Immature natural killer cell (primary cell): ENCODE data around the gene LRRFIP2. TPM values are rescaled to one million over a fixed set of nuclear protein-coding genes. Genes with fewer than 3 reads are reported as not detected.

ENCODE experiments used
- DNase-seq, 3 donors: peaks; one replicate each; pipeline ENCODE4 v3.0.0; 2022; ENCODE audit warnings: mixed read lengths in 1 of 3
- H3K27ac Mint-ChIP-seq, 6 donors: one replicate each; pipeline ENCODE4 v1.8.0; 2020; ENCODE audit warnings: mixed read lengths in 6 of 6, mild to moderate bottlenecking in 5 of 6, inconsistent platforms in 4 of 6, moderate library complexity in 3 of 6
- H3K27me3 Mint-ChIP-seq, 3 donors: one replicate each; pipeline ENCODE4 v1.8.0; 2020 to 2021; ENCODE audit warnings: low read depth in 3 of 3, mild to moderate bottlenecking in 3 of 3, mixed read lengths in 3 of 3, moderate library complexity in 3 of 3, inconsistent platforms in 1 of 3
- H3K36me3 Mint-ChIP-seq, 3 donors: one replicate each; pipeline ENCODE4 v1.8.0; 2020; ENCODE audit warnings: mixed read lengths in 3 of 3, inconsistent platforms in 2 of 3, mild to moderate bottlenecking in 2 of 3
- H3K4me1 Mint-ChIP-seq, 2 donors: one replicate each; pipeline ENCODE4 v1.8.0; 2020; ENCODE audit warnings: inconsistent platforms in 2 of 2, mild to moderate bottlenecking in 2 of 2, mixed read lengths in 2 of 2, moderate library complexity in 1 of 2
- H3K4me3 Mint-ChIP-seq, 5 donors: one replicate each; pipeline ENCODE4 v1.8.0; 2020; ENCODE audit warnings: mild to moderate bottlenecking in 5 of 5, mixed read lengths in 5 of 5, inconsistent platforms in 3 of 5, moderate library complexity in 3 of 5
- H3K9me3 Mint-ChIP-seq, 6 donors: one replicate each; pipeline ENCODE4 v1.8.0; 2020; ENCODE audit warnings: mild to moderate bottlenecking in 6 of 6, mixed read lengths in 6 of 6, inconsistent platforms in 4 of 6, moderate library complexity in 3 of 6
- polyA plus RNA-seq, 3 donors: library from polyadenylated mRNA; unstranded; fragments of 300-500 nt; fragmentation: Illumina TruSeq; gene quantifications; one replicate each; pipeline ENCODE4 v1.2.3, GENCODE V29; 2021

The LRRFIP2 gene
- polyA plus RNA-seq, 3 donors from 2014 or later = 7.9 to 26.4 (median 14.3) TPM

DNA sequence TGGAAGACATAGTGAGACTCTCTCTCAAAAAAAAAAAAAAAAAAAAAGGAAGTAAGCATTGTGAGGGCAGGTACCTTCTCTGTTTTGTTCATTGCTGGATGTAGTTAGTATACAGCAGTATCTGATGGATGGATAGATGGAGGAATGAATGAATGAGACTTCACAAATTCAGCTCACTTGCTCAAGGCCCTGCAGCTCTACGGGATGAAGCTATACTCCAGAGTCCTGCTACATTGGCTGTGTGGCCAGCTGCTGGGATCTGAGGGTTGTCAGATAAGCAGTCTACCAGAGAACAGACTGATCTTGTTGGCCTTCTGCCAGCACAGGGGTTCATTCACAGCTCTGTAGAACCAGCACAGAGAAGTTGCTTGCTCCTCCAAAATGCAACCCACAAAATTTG, 146.1 kb downstream of the LRRFIP2 start:
- peaks cover 0 to 1% (median 0%) of the 10 kb centered on the region in 3 donors for H3K27me3 Mint-ChIP-seq
- no peaks in the 10 kb centered on the region for H3K9me3 Mint-ChIP-seq
- H3K36me3 Mint-ChIP-seq = peaks cover 12 to 52% (median 18%) of the 10 kb centered on the region in 3 donors
- no peak overlapping the region for H3K4me3 Mint-ChIP-seq
- H3K27ac Mint-ChIP-seq = no peak overlapping the region
- H3K4me1 Mint-ChIP-seq = no peaks in the 10 kb centered on the region
- no peak for DNase-seq

DNA sequence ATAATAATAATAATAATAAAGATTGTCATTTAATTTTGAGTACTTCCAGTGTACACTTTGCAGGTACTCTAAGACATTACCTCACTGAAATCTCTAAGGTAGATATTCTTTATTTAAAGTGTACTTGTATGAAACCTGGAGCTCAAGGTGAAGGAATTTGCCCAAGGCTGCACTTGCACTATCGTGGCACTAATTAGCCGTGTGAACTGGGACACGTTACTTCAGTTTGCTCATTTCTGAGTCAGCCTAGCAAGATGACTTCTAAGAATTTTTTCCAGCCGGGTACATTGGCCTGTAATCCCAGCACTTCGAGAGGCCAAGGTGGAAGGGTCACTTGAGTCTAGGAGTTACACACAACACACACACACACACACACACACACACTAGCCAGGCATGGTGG, 147.5 kb downstream of the LRRFIP2 start:
- H3K4me3 Mint-ChIP-seq = no peak overlapping the region
- no peaks in the 10 kb centered on the region for H3K9me3 Mint-ChIP-seq
- no peaks in the 10 kb centered on the region for H3K4me1 Mint-ChIP-seq
- peaks cover 0 to under 1% (median 0%) of the 10 kb centered on the region in 3 donors for H3K27me3 Mint-ChIP-seq
- DNase-seq = no peak
- peaks cover 16 to 54% (median 20%) of the 10 kb centered on the region in 3 donors for H3K36me3 Mint-ChIP-seq
- no peak overlapping the region for H3K27ac Mint-ChIP-seq

DNA sequence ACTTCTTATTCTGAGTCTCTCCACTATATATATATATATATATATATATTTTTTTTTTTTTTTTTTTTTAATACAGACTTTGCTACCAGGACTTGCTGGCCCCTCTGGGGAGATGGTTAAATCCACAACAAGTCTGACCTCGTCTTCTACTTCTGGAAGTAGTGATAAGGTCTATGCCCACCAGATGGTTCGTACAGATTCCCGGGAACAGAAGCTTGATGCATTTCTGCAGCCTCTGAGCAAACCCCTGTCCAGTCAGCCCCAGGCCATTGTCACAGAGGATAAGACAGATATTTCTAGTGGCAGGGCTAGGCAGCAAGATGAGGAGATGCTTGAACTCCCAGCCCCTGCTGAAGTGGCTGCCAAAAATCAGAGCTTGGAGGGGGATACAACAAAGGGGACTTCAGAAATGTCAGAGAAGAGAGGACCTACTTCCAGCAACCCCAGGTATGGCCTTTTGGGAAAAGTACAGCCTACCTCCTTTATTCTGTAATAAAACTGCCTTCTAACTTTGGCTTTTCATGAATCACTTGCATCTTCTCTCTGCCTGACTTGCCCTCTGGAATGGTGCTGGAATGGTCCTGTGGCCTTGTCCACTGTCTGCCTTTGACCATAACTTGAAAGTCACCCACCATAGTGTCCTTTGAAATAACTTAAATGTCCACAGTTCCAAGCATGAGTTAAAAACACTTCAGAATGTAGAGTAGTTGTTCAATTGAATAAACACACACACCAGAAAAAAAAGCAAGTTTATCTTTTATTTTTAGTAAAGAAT, 148.6 kb downstream of the LRRFIP2 start:
- no peak overlapping the region for H3K27ac Mint-ChIP-seq
- no peak for DNase-seq
- H3K4me3 Mint-ChIP-seq = no peak overlapping the region
- H3K36me3 Mint-ChIP-seq = peaks cover 20 to 53% (median 25%) of the 10 kb centered on the region in 3 donors
- H3K4me1 Mint-ChIP-seq = no peaks in the 10 kb centered on the region
- no peaks in the 10 kb centered on the region for H3K27me3 Mint-ChIP-seq
- H3K9me3 Mint-ChIP-seq = no peaks in the 10 kb centered on the region

DNA sequence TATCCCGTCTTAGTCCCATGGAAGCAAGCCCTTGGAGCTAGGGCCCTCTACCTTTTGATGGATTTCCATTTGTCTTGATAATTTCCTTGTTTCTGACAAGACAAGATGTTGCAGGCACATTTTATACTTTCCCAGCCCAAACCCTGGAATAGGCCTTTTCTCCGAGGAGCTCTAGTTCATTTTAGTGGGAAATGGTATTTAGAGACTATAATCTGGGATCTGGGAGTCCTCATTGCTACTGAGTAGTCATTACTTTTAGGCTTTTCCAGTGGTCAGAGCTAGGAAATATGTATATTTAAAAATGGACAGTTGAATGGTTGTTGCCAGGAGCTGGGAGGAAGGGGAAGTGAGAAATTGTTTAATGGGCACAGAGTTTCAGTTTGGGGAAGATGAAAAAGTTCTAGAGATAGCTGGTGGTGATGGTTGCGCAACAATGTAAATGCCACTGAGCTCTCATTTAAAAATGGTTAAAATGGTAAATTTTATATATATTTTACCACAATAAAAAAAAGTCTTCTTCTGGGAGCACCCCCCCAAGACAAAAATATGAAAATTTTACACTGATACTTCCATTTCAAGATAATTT, 149.5 kb downstream of the LRRFIP2 start:
- no peak for DNase-seq
- Mint-ChIP-seq H3K9me3 (no peaks in the 10 kb centered on the region), H3K4me1 (no peaks in the 10 kb centered on the region), H3K4me3 (no peak overlapping the region), H3K36me3 (peaks cover 20 to 59% (median 31%) of the 10 kb centered on the region in 3 donors), H3K27me3 (no peaks in the 10 kb centered on the region), H3K27ac (peak overlapping the region in 2 of 6 donors; percentile 23 to 58)

DNA sequence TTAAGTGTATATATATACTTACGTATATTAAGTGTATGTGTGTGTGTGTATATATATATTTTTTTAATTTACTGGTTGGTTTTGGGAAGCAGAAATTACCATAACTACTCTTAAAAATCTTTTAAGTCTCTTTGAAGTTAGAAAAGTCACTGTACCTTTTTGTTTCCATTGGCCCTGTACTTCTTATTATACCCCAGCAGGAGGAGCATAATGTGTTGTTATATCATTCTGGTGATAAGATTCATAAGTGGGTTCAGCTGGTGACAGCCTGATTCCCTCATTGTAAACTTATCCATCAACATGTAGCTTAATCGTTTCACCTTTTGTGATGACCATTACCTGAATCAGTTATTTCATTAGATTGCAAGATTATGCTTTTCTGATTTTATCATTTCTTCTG, 150.3 kb downstream of the LRRFIP2 start:
- Mint-ChIP-seq H3K27ac (no peak overlapping the region), H3K27me3 (no peaks in the 10 kb centered on the region), H3K4me1 (no peaks in the 10 kb centered on the region), H3K9me3 (no peaks in the 10 kb centered on the region), H3K36me3 (peaks cover 20 to 65% (median 36%) of the 10 kb centered on the region in 3 donors), H3K4me3 (no peak overlapping the region)
- DNase-seq = peak in 2 of 3 donors; percentile 13 to 14

DNA sequence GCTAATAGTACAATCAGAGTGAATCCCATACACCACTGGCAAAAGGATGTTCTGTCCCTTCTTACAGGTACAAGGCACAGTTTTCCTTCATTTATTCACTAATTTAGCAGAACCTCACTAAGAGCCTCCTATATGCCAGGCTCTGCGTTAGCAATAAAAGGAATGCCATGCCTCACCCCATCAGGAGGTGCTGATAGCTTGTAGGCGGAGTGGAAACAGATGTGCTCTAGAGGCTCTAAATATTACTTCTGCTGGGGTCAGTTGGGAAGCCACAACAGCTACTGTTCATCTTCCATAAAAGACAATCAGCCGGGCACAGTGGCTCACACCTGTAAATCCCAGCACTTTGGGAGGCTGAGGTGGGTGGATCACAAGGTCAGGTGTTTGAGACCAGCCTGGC, 156.7 kb downstream of the LRRFIP2 start:
- no peaks in the 10 kb centered on the region for H3K4me1 Mint-ChIP-seq
- H3K27me3 Mint-ChIP-seq = no peaks in the 10 kb centered on the region
- H3K27ac Mint-ChIP-seq = peak overlapping the region in 1 of 6 donors; percentile 45
- DNase-seq = no peak
- no peak overlapping the region for H3K4me3 Mint-ChIP-seq
- peaks cover 24 to 74% (median 40%) of the 10 kb centered on the region in 3 donors for H3K36me3 Mint-ChIP-seq
- H3K9me3 Mint-ChIP-seq = no peaks in the 10 kb centered on the region

DNA sequence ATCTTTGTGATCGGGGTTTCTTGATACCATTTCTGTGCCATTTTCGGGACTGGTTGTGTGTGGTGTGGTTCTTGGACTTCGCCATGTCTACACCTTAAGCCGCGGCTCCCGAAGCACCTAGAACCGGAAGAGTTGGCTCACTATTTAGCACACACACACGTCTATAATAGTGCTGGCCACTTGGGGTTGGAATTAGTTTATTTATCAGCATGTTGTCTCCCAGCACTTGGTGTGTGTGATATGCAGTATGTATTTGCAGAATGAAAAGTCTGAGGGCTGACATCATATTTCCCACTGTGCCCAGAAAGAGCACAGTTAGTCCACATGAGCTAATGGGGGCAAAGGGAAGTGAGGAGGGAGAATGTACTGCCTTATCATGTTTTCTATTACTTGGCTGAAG, 157.5 kb downstream of the LRRFIP2 start:
- DNase-seq = no peak
- no peak overlapping the region for H3K27ac Mint-ChIP-seq
- H3K36me3 Mint-ChIP-seq = peaks cover 24 to 75% (median 41%) of the 10 kb centered on the region in 3 donors
- no peak overlapping the region for H3K4me3 Mint-ChIP-seq
- H3K9me3 Mint-ChIP-seq = no peaks in the 10 kb centered on the region
- H3K4me1 Mint-ChIP-seq = no peaks in the 10 kb centered on the region
- no peaks in the 10 kb centered on the region for H3K27me3 Mint-ChIP-seq

DNA sequence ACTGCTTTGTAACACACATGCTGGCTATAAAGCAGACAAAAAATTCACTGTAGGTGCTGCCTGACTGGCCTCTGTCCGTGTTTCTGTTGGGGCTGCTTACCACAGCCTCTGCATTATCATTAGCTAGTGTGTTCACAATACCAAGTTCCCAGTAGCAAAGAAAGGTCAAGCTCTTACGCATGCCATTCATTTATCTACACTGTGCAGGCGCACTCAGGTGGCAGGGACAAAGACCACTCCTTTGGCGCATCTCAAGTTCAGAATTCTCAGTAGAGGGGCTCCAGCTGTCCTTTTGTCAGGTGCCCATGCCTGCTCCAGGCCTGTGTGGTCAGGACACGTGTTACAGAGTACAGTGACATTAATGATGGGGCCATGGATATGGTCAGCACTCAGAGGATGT, 158.7 kb downstream of the LRRFIP2 start:
- H3K4me1 Mint-ChIP-seq = no peaks in the 10 kb centered on the region
- H3K9me3 Mint-ChIP-seq = no peaks in the 10 kb centered on the region
- no peaks in the 10 kb centered on the region for H3K27me3 Mint-ChIP-seq
- no peak overlapping the region for H3K27ac Mint-ChIP-seq
- no peak overlapping the region for H3K4me3 Mint-ChIP-seq
- peaks cover 30 to 74% (median 42%) of the 10 kb centered on the region in 3 donors for H3K36me3 Mint-ChIP-seq
- no peak for DNase-seq

DNA sequence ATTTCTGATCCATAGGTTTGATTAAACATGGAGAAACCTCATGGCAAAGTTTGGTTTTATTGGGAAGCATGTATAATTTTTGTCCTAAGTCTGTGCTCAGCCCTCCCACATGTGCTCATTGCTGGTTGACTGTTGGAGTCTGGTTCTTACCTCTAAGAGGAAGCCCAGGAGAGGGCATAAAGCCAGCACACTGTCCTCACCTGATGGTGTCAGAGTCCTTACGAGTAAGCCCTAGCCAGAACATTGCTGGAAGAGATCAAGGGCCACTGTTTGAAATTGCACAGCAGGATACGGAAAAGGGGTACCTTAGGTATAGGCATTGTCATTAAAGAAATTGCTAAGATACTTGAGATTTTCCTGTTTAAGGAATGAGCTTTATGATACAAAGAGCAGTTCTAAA, 159.8 kb downstream of the LRRFIP2 start:
- peaks cover 30 to 65% (median 37%) of the 10 kb centered on the region in 3 donors for H3K36me3 Mint-ChIP-seq
- no peak overlapping the region for H3K4me3 Mint-ChIP-seq
- H3K27me3 Mint-ChIP-seq = no peaks in the 10 kb centered on the region
- no peak for DNase-seq
- H3K27ac Mint-ChIP-seq = peak overlapping the region in 1 of 6 donors; percentile 65
- H3K9me3 Mint-ChIP-seq = no peaks in the 10 kb centered on the region
- no peaks in the 10 kb centered on the region for H3K4me1 Mint-ChIP-seq

Other genes starting within 250 kb of the LRRFIP2 start
- 10 to 100 TPM; 19.4 to 52.7 (median 24.6) TPM for gene TRANK1, start 229.5 kb downstream of the LRRFIP2 start, polyA plus RNA-seq
- 1 to 10 TPM; 5.1 to 5.9 (median 5.3) TPM for gene EPM2AIP1, start 181.5 kb downstream of the LRRFIP2 start, polyA plus RNA-seq
- 10 to 100 TPM; 19.5 to 25.2 (median 23.8) TPM for gene MLH1, start 181.1 kb downstream of the LRRFIP2 start, polyA plus RNA-seq
- 10 to 100 TPM in 1 of 3 donors, 1 to 10 TPM in 2; 2.0 to 31.7 (median 4.8) TPM for gene GOLGA4, start 68.7 kb upstream of the LRRFIP2 start, polyA plus RNA-seq